ENCODE measurements around the gene OR13C2.

- TF ChIP-seq POLR2A (IDR thresholded peaks at IDR 0.05; ENCODE audit: low read length) = no peak
- no peak for TF ChIP-seq GATA1 (IDR thresholded peaks at IDR 0.05; ENCODE audit: low read depth, low read length)
Observed at GRCh38 chr9:104606152-104606551, 725 bp upstream of the OR13C2 start.

Data from erythroblast (primary cell).